Measurements from ENCODE around the gene ACTBL2.

DNA sequence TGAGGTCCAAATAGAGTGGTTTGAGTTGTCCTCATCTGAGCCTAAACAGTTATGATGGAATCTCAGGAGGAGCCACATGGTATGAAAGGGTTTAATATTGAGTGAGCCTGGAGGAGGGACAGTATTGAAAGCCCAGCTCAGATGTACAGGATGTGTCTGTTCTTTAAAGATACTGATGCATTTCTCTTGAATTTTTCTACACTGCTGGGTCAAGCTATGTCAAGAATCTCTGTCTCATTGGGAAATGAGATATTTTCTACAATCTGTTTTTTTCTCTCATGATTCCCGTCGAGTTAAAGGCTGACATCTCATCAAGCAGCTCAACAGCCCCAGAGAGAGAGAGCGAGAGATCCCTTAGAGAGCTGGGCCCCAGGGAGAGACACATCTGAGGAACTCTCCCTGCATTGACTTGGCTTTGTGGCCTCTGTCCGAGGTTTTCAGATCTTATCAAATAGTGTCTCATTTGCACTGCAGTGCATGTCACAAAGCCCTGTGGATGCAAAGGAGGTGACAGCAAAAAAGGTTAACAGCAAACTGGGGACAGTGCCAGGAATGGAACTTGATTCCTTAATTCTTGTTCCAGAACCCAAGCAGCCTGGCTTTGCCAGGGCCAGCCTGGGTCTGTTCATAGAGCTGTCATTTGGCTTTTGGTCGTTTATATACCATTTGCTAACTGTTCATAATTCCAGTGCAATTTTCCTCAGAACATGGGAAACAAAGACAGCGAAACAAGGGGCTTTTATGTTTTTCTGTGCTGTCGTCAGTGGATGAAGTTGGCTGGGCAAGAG is 19.0 kb upstream of the ACTBL2 start:
- TF ChIP-seq, protein P1, sequence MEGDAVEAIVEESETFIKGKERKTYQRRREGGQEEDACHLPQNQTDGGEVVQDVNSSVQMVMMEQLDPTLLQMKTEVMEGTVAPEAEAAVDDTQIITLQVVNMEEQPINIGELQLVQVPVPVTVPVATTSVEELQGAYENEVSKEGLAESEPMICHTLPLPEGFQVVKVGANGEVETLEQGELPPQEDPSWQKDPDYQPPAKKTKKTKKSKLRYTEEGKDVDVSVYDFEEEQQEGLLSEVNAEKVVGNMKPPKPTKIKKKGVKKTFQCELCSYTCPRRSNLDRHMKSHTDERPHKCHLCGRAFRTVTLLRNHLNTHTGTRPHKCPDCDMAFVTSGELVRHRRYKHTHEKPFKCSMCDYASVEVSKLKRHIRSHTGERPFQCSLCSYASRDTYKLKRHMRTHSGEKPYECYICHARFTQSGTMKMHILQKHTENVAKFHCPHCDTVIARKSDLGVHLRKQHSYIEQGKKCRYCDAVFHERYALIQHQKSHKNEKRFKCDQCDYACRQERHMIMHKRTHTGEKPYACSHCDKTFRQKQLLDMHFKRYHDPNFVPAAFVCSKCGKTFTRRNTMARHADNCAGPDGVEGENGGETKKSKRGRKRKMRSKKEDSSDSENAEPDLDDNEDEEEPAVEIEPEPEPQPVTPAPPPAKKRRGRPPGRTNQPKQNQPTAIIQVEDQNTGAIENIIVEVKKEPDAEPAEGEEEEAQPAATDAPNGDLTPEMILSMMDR (IDR thresholded peaks at IDR 0.05) = no peak
- TF ChIP-seq POLR2AphosphoS5 (IDR thresholded peaks at IDR 0.05; ENCODE audit: insufficient read depth in 1 of 2, low read depth in 1 of 2) (no peak), POLR2A (IDR thresholded peaks at IDR 0.05) (no peak)

Data from vagina (tissue), 2 donors.